ENCODE results near the gene SYT6.

SYT6 gene

GRCh38 chr1:114153261-114154145 lies at the start of gene SYT6:
TSS of gene SYT6 (minus strand) at chr1:114153869. CDS start at chr1:114153772, 97 bp downstream.
- no peak for DNase-seq (ENCODE audit: low spot score)

GRCh38 chr1:114201486-114201885 lies 47.8 kb upstream of the SYT6 start:
- DNase-seq (ENCODE audit: low spot score): no peak

- DNase-seq (ENCODE audit: low spot score): no peak
Measured at GRCh38 chr1:114199017-114199594, 45.4 kb upstream of the SYT6 start.

GRCh38 chr1:114196992-114197907 lies 43.6 kb upstream of the SYT6 start:
- DNase-seq (ENCODE audit: low spot score): no peak

- no peak for DNase-seq (ENCODE audit: low spot score)
Measured at GRCh38 chr1:114195819-114196218, 42.1 kb upstream of the SYT6 start.

- no peak for DNase-seq (ENCODE audit: low spot score)
Measured at GRCh38 chr1:114192328-114192727, 38.7 kb upstream of the SYT6 start.

GRCh38 chr1:114189398-114189797 lies 35.7 kb upstream of the SYT6 start:
- DNase-seq (ENCODE audit: low spot score): no peak

GRCh38 chr1:114181356-114181755 lies 27.7 kb upstream of the SYT6 start:
- DNase-seq (ENCODE audit: low spot score): no peak

GRCh38 chr1:114180742-114181141 lies 27.1 kb upstream of the SYT6 start:
- DNase-seq (ENCODE audit: low spot score): no peak

GRCh38 chr1:114178936-114179335 lies 25.3 kb upstream of the SYT6 start:
- no peak for DNase-seq (ENCODE audit: low spot score)

GRCh38 chr1:114177282-114177681 lies 23.6 kb upstream of the SYT6 start:
- no peak for DNase-seq (ENCODE audit: low spot score)

- no peak for DNase-seq (ENCODE audit: low spot score)
Measured at GRCh38 chr1:114176366-114176765, 22.7 kb upstream of the SYT6 start.

GRCh38 chr1:114173680-114174079 lies 20.0 kb upstream of the SYT6 start:
- DNase-seq (ENCODE audit: low spot score): no peak

- DNase-seq (ENCODE audit: low spot score): no peak
Measured at GRCh38 chr1:114169509-114169908, 15.8 kb upstream of the SYT6 start.

GRCh38 chr1:114167226-114167625 lies 13.6 kb upstream of the SYT6 start:
- DNase-seq (ENCODE audit: low spot score): no peak

- no peak for DNase-seq (ENCODE audit: low spot score)
Measured at GRCh38 chr1:114164840-114165543, 11.3 kb upstream of the SYT6 start.

GRCh38 chr1:114159941-114160340 lies 6.3 kb upstream of the SYT6 start:
- DNase-seq (ENCODE audit: low spot score): no peak

GRCh38 chr1:114157275-114157660 lies 3.6 kb upstream of the SYT6 start:
- DNase-seq (ENCODE audit: low spot score): no peak

GRCh38 chr1:114156538-114157274 lies 3.0 kb upstream of the SYT6 start:
- DNase-seq (ENCODE audit: low spot score): no peak

GRCh38 chr1:114155706-114156105 lies 2.0 kb upstream of the SYT6 start:
- no peak for DNase-seq (ENCODE audit: low spot score)

- no peak for DNase-seq (ENCODE audit: low spot score)
Measured at GRCh38 chr1:114154963-114155322, 1.3 kb upstream of the SYT6 start.

All from HuH-7.5 (cell line).